Cardiac fibroblast (primary cell): Measurements from ENCODE around the gene KCNJ14.
A peak's percentile ranks its signal among the peaks of the same experiment; 100 is the strongest.

ENCODE experiments used
- DNase-seq, 2 donors: peaks; one replicate each; pipeline versions ENCODE4 v3.0.0 to v3.0.0-alpha.2; 2010; ENCODE audit warnings: low read depth in 2 of 2
- H3K4me3 ChIP-seq, 2 donors: replicated peaks in 1 of 2; 1 replicate in 1 of 2; 2 replicates in 1 of 2; pipeline ENCODE4 v1.5.1; 2011; ENCODE audit warnings: low read depth in 2 of 2, low read length in 2 of 2, mild to moderate bottlenecking in 2 of 2, moderate library complexity in 1 of 2
- CTCF ChIP-seq: IDR thresholded peaks from one replicate; pipeline ENCODE4 v1.5.1; 2011; ENCODE audit warnings: low read depth, mild to moderate bottlenecking, low read length, inconsistent platforms

KCNJ14 gene

GRCh38 chr19:48461651-48461981, 6.2 kb downstream of the KCNJ14 start:
- H3K4me3 ChIP-seq = no peak overlapping the region
- no peak for TF ChIP-seq CTCF
- DNase-seq = no peak

DNA sequence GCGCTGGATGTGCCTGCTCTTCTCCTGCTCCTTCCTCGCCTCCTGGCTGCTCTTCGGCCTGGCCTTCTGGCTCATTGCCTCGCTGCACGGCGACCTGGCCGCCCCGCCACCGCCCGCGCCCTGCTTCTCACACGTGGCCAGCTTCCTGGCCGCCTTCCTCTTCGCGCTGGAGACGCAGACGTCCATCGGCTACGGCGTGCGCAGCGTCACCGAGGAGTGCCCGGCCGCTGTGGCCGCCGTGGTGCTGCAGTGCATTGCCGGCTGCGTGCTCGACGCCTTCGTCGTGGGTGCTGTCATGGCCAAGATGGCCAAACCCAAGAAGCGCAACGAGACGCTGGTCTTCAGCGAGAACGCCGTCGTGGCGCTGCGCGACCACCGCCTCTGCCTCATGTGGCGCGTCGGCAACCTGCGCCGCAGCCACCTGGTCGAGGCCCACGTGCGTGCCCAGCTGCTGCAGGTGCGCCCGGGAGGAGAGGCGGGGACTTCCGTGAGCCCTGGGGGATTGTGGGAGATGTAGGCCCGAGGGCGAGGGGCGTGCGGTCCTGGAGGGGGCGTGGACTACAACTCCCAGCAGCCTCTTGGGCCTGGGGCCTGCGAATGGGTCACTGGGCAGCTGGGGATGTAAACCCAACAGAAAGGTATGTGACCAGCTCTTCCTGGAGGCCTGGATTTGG, 6.7 kb downstream of the KCNJ14 start:
- DNase-seq = no peak
- TF ChIP-seq CTCF = no peak
- H3K4me3 ChIP-seq = no peak overlapping the region

- no peak for TF ChIP-seq CTCF
- no peak overlapping the region for H3K4me3 ChIP-seq
- no peak for DNase-seq
Observed at GRCh38 chr19:48465215-48465614, 9.8 kb downstream of the KCNJ14 start.

GRCh38 chr19:48466561-48467325, 11.4 kb downstream of the KCNJ14 start:
- no peak overlapping the region for H3K4me3 ChIP-seq
- peak; percentile 59 to 73 for DNase-seq
- no peak for TF ChIP-seq CTCF

DNA sequence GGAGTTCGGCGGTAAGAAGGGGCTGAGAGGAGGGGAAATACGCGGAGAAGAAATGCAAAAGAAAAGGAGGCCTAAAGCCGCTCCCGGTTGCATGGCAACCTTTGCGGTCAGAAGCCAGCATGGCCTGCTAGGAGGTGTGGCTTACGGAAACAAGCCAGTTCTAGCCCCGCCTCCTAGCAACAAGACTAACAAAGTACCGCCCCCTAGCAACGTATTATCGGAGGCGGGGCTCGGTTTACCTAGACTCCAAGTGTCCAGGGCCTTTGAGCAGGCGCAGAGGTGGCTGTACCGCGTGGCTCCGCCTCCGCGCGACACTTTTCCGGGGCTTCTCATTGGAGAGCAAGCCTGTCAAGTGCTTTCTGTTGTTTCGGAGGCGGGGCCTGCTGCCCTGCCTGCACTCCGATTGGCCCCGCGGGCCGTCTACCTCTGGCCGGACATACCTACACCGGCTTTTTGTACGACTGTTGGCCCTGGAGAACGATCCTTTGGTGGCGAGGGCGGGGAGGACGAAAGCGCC, 13.5 kb downstream of the KCNJ14 start:
- H3K4me3 ChIP-seq = peak overlapping the region; percentile 91 to 93
- peak; percentile 100 for DNase-seq
- no peak for TF ChIP-seq CTCF

- H3K4me3 ChIP-seq = peak within 1 kb of the TSS; percentile 91 to 93
- no peak for TF ChIP-seq CTCF
- DNase-seq = peak; percentile 82 to 90
Observed at GRCh38 chr19:48469289-48469881, 14.0 kb downstream of the KCNJ14 start, which contains the start of gene CYTH2. TSS of gene CYTH2 (plus strand) at chr19:48469369. CDS start at chr19:48469508, 139 bp downstream.
